Mucosa of stomach (tissue), 1 donor: ENCODE data around the gene KCNH2.
"Not testable (repeated sequence)": the region's sequence is repeated elsewhere in the genome, so short reads cannot be mapped to it uniquely, and the experiment has no call there.

Experiments used
- H3K27me3 ChIP-seq: one replicate; pipeline ENCODE4 v1.7.0; 2013; ENCODE audit warnings: mild to moderate bottlenecking, low read length; ENCODE audit not compliant: control insufficient read depth, insufficient read depth
- H3K36me3 ChIP-seq: one replicate; pipeline ENCODE4 v1.7.0; 2013; ENCODE audit warnings: low read length; ENCODE audit not compliant: control insufficient read depth, insufficient read depth
- H3K4me1 ChIP-seq: one replicate; pipeline ENCODE4 v1.7.0; 2013; ENCODE audit warnings: mild to moderate bottlenecking, low read length; ENCODE audit not compliant: control insufficient read depth, insufficient read depth
- H3K4me3 ChIP-seq: one replicate; pipeline ENCODE4 v1.7.0; 2013; ENCODE audit warnings: low read length
- H3K9ac ChIP-seq: one replicate; pipeline ENCODE4 v1.7.0; 2013; ENCODE audit warnings: mild to moderate bottlenecking, low read length, moderate library complexity
- H3K9me3 ChIP-seq: one replicate; pipeline ENCODE4 v1.7.0; 2013; ENCODE audit warnings: mild to moderate bottlenecking, low read length, moderate library complexity; ENCODE audit not compliant: control insufficient read depth
- donor health status: Pancreatic carcinoma.

KCNH2 gene

DNA sequence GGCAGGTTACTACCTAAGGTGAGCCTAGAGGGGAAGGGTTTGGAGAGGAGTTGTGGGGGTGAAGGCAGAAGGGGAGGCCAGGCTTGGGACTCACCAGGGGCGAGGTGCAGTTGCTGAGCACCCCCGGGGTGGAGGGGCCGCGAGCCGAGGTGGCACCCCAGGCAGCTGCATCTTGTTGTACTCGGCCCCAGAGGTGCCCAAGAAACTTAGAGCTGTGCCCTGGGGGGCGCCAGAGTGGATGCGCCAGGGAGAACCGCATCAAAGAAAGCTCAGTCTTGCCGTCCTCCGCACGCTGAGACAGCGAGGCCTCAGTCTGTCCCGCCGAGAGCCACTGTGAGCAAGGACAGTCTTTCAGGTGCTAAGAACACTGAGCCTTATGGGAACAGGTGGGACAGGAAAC, 38.8 kb upstream of the KCNH2 start:
- peaks cover 24% of the 10 kb centered on the region for H3K4me1 ChIP-seq
- H3K9ac ChIP-seq: no peak overlapping the region
- H3K27me3 ChIP-seq: peaks cover 44% of the 10 kb centered on the region
- H3K9me3 ChIP-seq: no peaks in the 10 kb centered on the region
- no peaks in the 10 kb centered on the region for H3K36me3 ChIP-seq
- H3K4me3 ChIP-seq: no peak overlapping the region

DNA sequence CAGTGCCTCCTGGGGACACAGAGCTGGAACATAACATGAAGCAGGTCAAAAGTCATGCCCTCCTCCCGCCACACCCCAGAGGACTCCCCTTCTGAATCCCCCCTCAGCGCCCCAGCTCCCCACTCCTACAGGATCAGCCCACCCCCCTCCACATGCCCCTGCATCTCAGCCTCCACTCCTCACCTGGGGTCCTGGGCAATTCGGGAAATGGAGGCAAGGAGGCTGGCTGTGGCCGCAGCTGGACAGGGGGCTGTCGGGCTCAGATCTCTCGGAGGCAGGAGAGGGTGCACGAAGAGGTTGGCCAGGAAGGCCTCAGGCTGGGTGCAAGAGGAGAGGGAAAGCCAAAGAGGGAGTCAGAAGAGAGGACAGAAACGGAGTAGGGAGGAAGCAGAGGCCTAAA, 38.4 kb upstream of the KCNH2 start:
- H3K27me3 ChIP-seq: peaks cover 44% of the 10 kb centered on the region

DNA sequence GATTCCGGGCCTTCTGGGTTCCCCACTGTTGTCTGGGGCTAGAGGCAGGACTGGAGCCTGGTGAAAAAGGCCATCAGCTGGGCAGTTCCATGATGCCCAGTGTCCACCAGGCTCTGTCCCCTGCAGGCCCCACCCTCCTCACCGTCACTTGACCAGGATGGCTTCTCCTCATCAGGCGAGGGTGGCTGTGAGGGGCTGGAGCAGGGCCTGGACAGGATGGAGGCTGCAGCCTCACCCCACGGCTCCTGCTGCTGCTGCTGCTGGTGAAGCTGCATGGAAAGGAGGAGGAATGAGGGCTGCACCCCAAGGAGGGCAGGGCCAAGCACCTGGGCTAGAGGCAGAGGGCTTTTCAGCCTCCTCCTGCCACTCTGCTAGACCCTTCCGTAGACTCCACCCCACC, 37.8 kb upstream of the KCNH2 start:
- Histone ChIP-seq H3K4me3 (no peak overlapping the region), H3K9ac (no peak overlapping the region), H3K27me3 (peaks cover 44% of the 10 kb centered on the region), H3K4me1 (peaks cover 28% of the 10 kb centered on the region), H3K36me3 (no peaks in the 10 kb centered on the region), H3K9me3 (no peaks in the 10 kb centered on the region)

More for the DNA sequence above, 38.4 kb upstream of the KCNH2 start:
- H3K4me1 ChIP-seq: peaks cover 24% of the 10 kb centered on the region
- no peak overlapping the region for H3K4me3 ChIP-seq
- no peaks in the 10 kb centered on the region for H3K9me3 ChIP-seq
- no peaks in the 10 kb centered on the region for H3K36me3 ChIP-seq
- H3K9ac ChIP-seq: no peak overlapping the region

DNA sequence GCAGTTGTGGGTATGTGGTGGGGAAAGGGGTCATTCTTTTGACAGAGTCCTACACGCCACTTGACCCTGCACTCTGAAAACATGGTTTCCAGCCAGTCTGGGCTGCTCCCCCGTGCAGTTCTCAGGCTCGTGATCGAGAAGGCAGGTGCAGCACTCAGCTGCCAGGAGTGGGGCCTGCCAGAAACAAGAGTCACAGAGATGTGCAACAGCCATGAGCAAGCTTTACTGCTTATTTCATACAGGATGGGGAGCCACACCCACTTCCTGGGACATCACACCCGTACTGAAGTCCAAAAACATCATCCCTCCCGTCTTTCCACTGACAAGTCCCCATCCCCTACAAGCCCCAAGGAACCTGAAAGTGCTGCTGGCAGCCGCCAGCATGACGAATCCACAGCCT, 36.8 kb upstream of the KCNH2 start:
- Histone ChIP-seq H3K4me3 (no peak overlapping the region), H3K4me1 (peaks cover 34% of the 10 kb centered on the region)

DNA sequence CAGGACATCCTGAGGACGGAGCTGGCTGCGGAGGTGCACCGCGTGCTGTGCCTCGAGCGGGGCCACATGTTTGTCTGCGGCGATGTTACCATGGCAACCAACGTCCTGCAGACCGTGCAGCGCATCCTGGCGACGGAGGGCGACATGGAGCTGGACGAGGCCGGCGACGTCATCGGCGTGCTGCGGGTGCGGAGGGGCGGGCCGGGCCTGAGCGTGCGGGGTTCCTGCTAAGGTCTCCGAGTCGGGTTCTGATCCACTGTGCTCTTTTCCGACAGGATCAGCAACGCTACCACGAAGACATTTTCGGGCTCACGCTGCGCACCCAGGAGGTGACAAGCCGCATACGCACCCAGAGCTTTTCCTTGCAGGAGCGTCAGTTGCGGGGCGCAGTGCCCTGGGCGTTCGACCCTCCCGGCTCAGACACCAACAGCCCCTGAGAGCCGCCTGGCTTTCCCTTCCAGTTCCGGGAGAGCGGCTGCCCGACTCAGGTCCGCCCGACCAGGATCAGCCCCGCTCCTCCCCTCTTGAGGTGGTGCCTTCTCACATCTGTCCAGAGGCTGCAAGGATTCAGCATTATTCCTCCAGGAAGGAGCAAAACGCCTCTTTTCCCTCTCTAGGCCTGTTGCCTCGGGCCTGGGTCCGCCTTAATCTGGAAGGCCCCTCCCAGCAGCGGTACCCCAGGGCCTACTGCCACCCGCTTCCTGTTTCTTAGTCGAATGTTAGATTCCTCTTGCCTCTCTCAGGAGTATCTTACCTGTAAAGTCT, 35.8 kb upstream of the KCNH2 start:
- Histone ChIP-seq H3K4me3 (no peak overlapping the region), H3K27me3 (peaks cover 36% of the 10 kb centered on the region), H3K36me3 (no peaks in the 10 kb centered on the region), H3K9ac (no peak overlapping the region), H3K4me1 (peaks cover 34% of the 10 kb centered on the region), H3K9me3 (no peaks in the 10 kb centered on the region)

More for the DNA sequence above, 36.8 kb upstream of the KCNH2 start:
- H3K36me3 ChIP-seq: no peaks in the 10 kb centered on the region
- H3K9me3 ChIP-seq: no peaks in the 10 kb centered on the region
- peaks cover 44% of the 10 kb centered on the region for H3K27me3 ChIP-seq
- no peak overlapping the region for H3K9ac ChIP-seq

DNA sequence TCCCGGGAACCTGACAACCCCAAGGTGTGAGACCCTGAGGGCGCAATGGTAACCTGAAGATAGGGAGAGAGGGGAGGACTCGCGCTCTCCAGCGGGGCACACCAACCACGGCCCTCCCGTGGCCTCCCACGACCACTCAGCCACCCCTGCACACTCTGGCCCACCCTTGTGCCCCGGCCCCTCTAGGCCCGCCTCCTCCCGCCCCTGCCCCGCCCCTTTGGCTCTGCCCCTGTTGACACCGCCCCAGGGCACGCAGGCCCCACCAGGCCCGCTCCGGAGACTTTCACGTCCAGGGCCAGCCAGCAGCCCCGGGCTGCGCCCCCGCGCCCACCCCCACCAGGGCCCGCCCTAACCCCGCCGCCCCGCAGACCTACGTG, 35.2 kb upstream of the KCNH2 start:
- Histone ChIP-seq H3K27me3 (peaks cover 31% of the 10 kb centered on the region), H3K36me3 (no peaks in the 10 kb centered on the region), H3K9ac (no peak overlapping the region), H3K4me3 (no peak overlapping the region), H3K9me3 (no peaks in the 10 kb centered on the region), H3K4me1 (peaks cover 32% of the 10 kb centered on the region)

DNA sequence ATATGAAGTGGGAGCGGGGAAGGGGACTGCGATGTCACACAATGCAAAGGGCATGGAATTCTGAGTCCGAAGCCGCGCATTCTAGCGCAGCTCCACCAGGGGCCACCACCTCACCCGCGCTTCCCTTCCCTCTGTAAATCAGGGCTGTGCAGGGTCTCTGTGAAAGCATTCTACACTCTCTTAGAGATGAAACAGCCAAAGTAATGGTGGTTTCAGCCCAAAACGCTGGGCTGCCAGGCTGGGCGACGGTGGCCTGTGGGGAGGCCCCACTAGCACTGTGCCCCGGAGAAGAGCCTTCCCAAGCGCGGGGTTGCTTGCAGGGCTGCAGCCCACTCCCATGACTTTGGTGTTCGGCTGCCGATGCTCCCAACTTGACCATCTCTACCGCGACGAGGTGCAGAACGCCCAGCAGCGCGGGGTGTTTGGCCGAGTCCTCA, 34.8 kb upstream of the KCNH2 start:
- H3K4me3 ChIP-seq: no peak overlapping the region
- no peaks in the 10 kb centered on the region for H3K36me3 ChIP-seq
- no peaks in the 10 kb centered on the region for H3K9me3 ChIP-seq
- peaks cover 28% of the 10 kb centered on the region for H3K4me1 ChIP-seq
- peaks cover 27% of the 10 kb centered on the region for H3K27me3 ChIP-seq
- H3K9ac ChIP-seq: no peak overlapping the region

DNA sequence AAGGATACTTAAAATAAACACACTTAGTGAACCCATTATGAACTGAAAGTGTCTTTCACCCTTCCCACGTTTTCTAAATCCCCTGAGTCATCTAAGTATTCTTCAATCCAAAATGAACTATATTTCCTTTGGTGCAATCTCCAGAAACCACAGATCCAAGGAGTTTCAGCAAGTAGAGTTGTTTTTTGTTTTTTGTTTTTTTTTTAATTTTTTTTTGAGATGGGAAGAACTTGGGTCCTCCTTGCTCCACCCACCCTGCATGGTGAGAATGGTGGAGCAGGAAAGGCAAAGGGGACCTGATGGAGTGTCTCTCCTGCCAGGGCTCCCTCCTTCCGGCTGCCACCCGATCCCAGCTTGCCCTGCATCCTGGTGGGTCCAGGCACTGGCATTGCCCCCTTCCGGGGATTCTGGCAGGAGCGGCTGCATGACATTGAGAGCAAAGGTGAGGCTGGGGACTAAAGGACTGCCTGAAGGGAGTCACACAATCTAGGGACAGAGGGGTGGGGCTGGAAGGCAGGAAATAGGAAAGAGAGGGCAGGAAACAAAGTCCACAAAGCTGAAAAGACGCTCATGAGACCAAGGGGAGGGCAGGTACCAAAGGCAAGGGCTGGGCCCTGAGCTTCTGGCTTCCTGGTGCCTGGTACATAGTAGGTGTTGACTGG, 34.0 kb upstream of the KCNH2 start:
- no peak overlapping the region for H3K9ac ChIP-seq
- no peaks in the 10 kb centered on the region for H3K9me3 ChIP-seq
- peaks cover 20% of the 10 kb centered on the region for H3K27me3 ChIP-seq
- no peak overlapping the region for H3K4me3 ChIP-seq
- peaks cover 22% of the 10 kb centered on the region for H3K4me1 ChIP-seq
- H3K36me3 ChIP-seq: no peaks in the 10 kb centered on the region

DNA sequence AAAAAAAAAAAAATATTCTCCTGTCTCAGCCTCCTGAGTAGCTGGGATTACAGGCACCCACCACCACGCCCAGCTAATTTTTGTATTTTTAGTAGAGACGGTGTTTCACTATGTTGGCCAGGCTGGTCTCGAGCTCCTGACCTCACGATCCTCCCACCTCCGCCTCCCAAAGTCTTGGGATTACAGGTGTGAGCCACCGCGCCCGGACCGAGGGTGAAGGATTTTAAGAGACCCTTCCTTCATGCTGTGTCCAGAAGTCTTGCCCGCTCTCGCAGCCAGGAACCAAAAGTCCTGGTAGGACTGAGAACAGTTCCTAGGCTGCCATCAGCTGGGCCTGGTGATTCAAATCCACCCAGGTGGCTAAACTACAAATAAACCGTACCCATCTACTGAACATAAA, 33.5 kb upstream of the KCNH2 start:
- not testable (repeated sequence) for H3K36me3 ChIP-seq, H3K9ac ChIP-seq, H3K9me3 ChIP-seq, H3K4me3 ChIP-seq
- peaks cover 22% of the 10 kb centered on the region for H3K4me1 ChIP-seq
- H3K27me3 ChIP-seq: peaks cover 14% of the 10 kb centered on the region

DNA sequence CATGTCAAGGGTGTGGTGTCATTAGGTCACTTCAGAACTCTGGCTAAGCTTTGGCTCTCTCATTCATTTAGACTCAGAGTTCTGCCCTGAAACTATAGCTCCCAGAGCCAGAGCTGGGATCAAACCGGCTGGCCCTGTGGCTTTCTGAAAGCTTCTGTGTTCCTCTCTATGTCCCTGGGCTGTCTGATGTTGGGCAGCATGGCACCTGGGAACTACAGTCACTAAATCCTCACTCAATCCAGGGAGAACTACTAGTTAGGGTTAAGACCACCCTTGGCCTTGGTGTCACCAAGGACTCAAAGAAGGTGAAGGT, 32.9 kb upstream of the KCNH2 start:
- Histone ChIP-seq H3K36me3 (no peaks in the 10 kb centered on the region), H3K4me1 (peaks cover 22% of the 10 kb centered on the region), H3K4me3 (no peak overlapping the region), H3K9me3 (no peaks in the 10 kb centered on the region), H3K9ac (no peak overlapping the region), H3K27me3 (peaks cover 11% of the 10 kb centered on the region)

DNA sequence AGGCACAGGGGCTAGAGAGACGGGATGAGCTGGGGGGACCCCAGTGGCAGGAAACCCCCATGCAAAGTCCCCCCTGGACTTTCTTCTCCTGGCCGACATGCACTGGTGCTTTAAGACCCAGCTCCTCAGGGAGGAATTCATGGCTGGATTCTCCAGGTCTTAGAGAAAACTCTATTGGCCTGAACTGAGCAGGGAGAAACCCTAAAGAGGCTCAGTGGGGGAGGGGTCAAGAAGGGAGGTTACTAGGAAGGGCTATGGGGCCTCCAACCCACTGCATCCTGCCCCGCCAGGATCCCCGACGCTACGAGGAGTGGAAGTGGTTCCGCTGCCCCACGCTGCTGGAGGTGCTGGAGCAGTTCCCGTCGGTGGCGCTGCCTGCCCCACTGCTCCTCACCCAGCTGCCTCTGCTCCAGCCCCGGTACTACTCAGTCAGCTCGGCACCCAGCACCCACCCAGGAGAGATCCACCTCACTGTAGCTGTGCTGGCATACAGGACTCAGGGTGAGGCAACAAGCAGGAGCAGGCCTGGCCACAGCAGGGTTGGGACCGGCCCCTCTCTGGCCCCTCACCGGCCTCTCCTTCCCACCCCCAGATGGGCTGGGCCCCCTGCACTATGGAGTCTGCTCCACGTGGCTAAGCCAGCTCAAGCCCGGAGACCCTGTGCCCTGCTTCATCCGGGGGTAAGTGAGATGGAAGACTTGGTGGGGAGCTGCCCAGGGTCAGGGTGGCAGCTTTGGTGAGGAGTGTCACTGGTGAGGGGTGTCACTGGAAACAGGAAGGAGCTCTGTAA, 32.4 kb upstream of the KCNH2 start:
- Histone ChIP-seq H3K9me3 (no peaks in the 10 kb centered on the region), H3K36me3 (no peaks in the 10 kb centered on the region), H3K4me1 (peaks cover 22% of the 10 kb centered on the region), H3K9ac (no peak overlapping the region), H3K27me3 (peaks cover 11% of the 10 kb centered on the region), H3K4me3 (no peak overlapping the region)

DNA sequence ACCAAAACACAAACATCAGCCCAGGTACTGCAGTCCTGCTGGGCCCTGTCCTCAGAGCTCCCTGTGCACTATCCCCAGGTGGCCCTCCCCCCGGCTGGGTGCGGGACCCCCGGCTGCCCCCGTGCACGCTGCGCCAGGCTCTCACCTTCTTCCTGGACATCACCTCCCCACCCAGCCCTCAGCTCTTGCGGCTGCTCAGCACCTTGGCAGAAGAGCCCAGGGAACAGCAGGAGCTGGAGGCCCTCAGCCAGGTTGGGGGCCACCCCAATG, 31.9 kb upstream of the KCNH2 start:
- Histone ChIP-seq H3K27me3 (peaks cover 11% of the 10 kb centered on the region), H3K9me3 (no peaks in the 10 kb centered on the region), H3K4me3 (no peak overlapping the region), H3K36me3 (no peaks in the 10 kb centered on the region), H3K4me1 (peaks cover 22% of the 10 kb centered on the region), H3K9ac (no peak overlapping the region)
